ENCODE data around the gene TRPV4. TPM values are rescaled to one million over a fixed set of nuclear protein-coding genes. Genes with fewer than 3 reads are reported as not detected.

TRPV4 gene
- total RNA-seq, 1 experiment from 2014 or later = 2.9 TPM

DNA sequence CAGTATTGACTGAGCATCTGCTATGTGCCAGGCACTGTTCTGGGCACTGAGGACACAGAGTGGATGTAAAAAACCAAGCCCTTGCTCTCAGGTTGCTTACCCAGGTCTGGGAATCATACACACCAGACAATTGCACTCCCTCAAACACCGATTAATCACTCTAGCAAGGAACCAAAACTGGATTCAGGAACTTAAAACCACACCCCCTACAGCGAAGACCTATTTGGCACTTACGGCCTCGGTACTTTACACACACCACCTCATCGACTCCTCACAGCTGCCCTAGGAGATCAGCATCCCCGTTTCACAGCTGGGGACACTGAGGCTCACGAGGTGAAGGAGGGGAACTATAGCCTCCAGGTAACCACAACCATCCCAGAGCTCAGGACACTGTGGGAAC, 45.6 kb upstream of the TRPV4 start:
- POLR2A ChIA-PET = no interaction called here
- TF ChIP-seq USF2 (CRISPR knock-in tag; IDR thresholded peaks at IDR 0.05) (no peak), ZNF416 (CRISPR knock-in tag; IDR thresholded peaks at IDR 0.05) (no peak), ZBTB21 (CRISPR knock-in tag; IDR thresholded peaks at IDR 0.05; ENCODE audit: borderline replicate concordance) (no peak), GABPB1 (CRISPR knock-in tag; IDR thresholded peaks at IDR 0.05) (no peak)
- DNase-seq (ENCODE audit: low spot score) (no peak), ATAC-seq (no peak)
- Mint-ChIP-seq H3K4me1 (peaks cover 51% of the 10 kb centered on the region), H3K27ac (no peak overlapping the region), H3K36me3 (no peaks in the 10 kb centered on the region), H3K27me3 (ENCODE audit: low read depth) (peaks cover 7% of the 10 kb centered on the region; the same call in 1 of the 2 replicates), H3K9me3 (no peaks in the 10 kb centered on the region), H3K4me3 (peak overlapping the region; percentile 94)
- CTCF ChIA-PET = interaction anchor here (1.0 to 2.1 kb wide), 3 partner anchors 32 to 47 kb away, joined by 3 to 7 read pairs (median 4); no protein-coding TSS in a partner anchor

DNA sequence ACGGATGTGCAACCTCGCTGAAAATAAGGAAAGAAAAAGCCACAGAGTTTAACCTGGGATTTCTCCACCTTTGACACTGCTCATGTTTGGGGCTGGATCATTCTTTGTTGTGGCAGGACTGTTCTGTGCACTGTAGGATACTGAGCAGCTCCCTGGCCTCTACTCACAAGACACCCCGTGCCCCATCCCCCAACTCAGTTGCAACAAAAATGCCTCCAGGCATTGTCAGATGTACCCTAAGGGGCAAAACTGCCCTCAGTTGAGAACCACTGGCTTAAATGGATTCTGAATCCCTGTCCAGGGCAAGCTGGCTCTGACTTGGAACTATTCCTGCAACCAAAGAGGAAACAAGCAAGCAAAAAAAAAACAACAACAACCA, 45.0 kb upstream of the TRPV4 start:
- no peak for DNase-seq (ENCODE audit: low spot score)

More for the DNA sequence above, 45.0 kb upstream of the TRPV4 start:
- peaks cover 47% of the 10 kb centered on the region for H3K4me1 Mint-ChIP-seq
- no peaks in the 10 kb centered on the region for H3K9me3 Mint-ChIP-seq
- peak overlapping the region; percentile 94 for H3K4me3 Mint-ChIP-seq
- ChIA-PET CTCF (interaction anchor here (1.2 to 2.7 kb wide), 3 partner anchors 25 to 33 kb away, joined by 4 to 12 read pairs (median 7); no protein-coding TSS in a partner anchor), POLR2A (no interaction called here)
- ATAC-seq = no peak
- TF ChIP-seq CDX4 (CRISPR knock-in tag; IDR thresholded peaks at IDR 0.05; ENCODE audit: borderline replicate concordance) = no peak
- no peak for TF ChIP-seq GABPB1 (CRISPR knock-in tag; IDR thresholded peaks at IDR 0.05)
- no peak for TF ChIP-seq ZNF219 (CRISPR knock-in tag; IDR thresholded peaks at IDR 0.05; ENCODE audit: borderline replicate concordance)
- no peak for TF ChIP-seq ATF1 (CRISPR knock-in tag; IDR thresholded peaks at IDR 0.05)
- no peak for TF ChIP-seq NFATC4 (CRISPR knock-in tag; IDR thresholded peaks at IDR 0.05)
- no peak for TF ChIP-seq GTF2I (CRISPR knock-in tag; conservative IDR thresholded peaks at IDR 0.05)
- TF ChIP-seq, protein P1, sequence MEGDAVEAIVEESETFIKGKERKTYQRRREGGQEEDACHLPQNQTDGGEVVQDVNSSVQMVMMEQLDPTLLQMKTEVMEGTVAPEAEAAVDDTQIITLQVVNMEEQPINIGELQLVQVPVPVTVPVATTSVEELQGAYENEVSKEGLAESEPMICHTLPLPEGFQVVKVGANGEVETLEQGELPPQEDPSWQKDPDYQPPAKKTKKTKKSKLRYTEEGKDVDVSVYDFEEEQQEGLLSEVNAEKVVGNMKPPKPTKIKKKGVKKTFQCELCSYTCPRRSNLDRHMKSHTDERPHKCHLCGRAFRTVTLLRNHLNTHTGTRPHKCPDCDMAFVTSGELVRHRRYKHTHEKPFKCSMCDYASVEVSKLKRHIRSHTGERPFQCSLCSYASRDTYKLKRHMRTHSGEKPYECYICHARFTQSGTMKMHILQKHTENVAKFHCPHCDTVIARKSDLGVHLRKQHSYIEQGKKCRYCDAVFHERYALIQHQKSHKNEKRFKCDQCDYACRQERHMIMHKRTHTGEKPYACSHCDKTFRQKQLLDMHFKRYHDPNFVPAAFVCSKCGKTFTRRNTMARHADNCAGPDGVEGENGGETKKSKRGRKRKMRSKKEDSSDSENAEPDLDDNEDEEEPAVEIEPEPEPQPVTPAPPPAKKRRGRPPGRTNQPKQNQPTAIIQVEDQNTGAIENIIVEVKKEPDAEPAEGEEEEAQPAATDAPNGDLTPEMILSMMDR (IDR thresholded peaks at IDR 0.05) = no peak
- TF ChIP-seq TCF7 (CRISPR knock-in tag; IDR thresholded peaks at IDR 0.05; ENCODE audit: low read depth) = no peak
- no peak for TF ChIP-seq ZNF671 (CRISPR knock-in tag; IDR thresholded peaks at IDR 0.05)
- no peak for TF ChIP-seq TEAD4 (CRISPR knock-in tag; IDR thresholded peaks at IDR 0.05)
- no peak for TF ChIP-seq EMX1 (CRISPR knock-in tag; IDR thresholded peaks at IDR 0.05)
- no peak for TF ChIP-seq ATF3 (CRISPR knock-in tag; conservative IDR thresholded peaks at IDR 0.05)
- no peak for TF ChIP-seq ZNF396 (CRISPR knock-in tag; IDR thresholded peaks at IDR 0.05; ENCODE audit: borderline replicate concordance)
- no peak for TF ChIP-seq RORB (CRISPR knock-in tag; IDR thresholded peaks at IDR 0.05)
- TF ChIP-seq ZBTB21 (CRISPR knock-in tag; IDR thresholded peaks at IDR 0.05; ENCODE audit: borderline replicate concordance) = no peak
- no peak for TF ChIP-seq ZNF532 (CRISPR knock-in tag; IDR thresholded peaks at IDR 0.05; ENCODE audit: borderline replicate concordance)
- TF ChIP-seq MYBL2 (CRISPR knock-in tag; IDR thresholded peaks at IDR 0.05) = no peak
- TF ChIP-seq SMAD3 (CRISPR knock-in tag; IDR thresholded peaks at IDR 0.05; ENCODE audit: borderline replicate concordance) = no peak
- no peak for TF ChIP-seq ZMAT4 (CRISPR knock-in tag; IDR thresholded peaks at IDR 0.05)
- H3K27me3 Mint-ChIP-seq (ENCODE audit: low read depth) = peaks cover 2% of the 10 kb centered on the region; the same call in 1 of the 2 replicates
- H3K27ac Mint-ChIP-seq = no peak overlapping the region
- no peaks in the 10 kb centered on the region for H3K36me3 Mint-ChIP-seq
